DMS153 treated with DMSO at 0.1 percent for 48 hours (cell line): ENCODE results near the gene SMARCD3.

Experiments
- DNase-seq: peaks from one replicate; lab custom pipeline; 2025; ENCODE audit not compliant: unreplicated experiment; lab: John Stamatoyannopoulos, UW

The SMARCD3 gene

GRCh38 chr7:151210087-151210854 lies 38.2 kb downstream of the SMARCD3 start, which contains the start of gene H2BK1:
TSS of gene H2BK1 (minus strand) at chr7:151210488. CDS start at chr7:151210318, 170 bp downstream.
- no peak for DNase-seq

GRCh38 chr7:151209588-151209987 lies 38.9 kb downstream of the SMARCD3 start:
- no peak for DNase-seq

- no peak for DNase-seq
These were observed 40.1 kb downstream of the SMARCD3 start for GRCh38 chr7:151208253-151208862.

- DNase-seq = no peak
These were observed 40.7 kb downstream of the SMARCD3 start for GRCh38 chr7:151207804-151208203.

- no peak for DNase-seq
These were observed 41.2 kb downstream of the SMARCD3 start for GRCh38 chr7:151207315-151207714.

GRCh38 chr7:151206914-151207313 lies 41.6 kb downstream of the SMARCD3 start:
- no peak for DNase-seq

GRCh38 chr7:151205730-151206129 lies 42.8 kb downstream of the SMARCD3 start:
- no peak for DNase-seq

- DNase-seq = no peak
These were observed 44.0 kb downstream of the SMARCD3 start for GRCh38 chr7:151204383-151205032.

GRCh38 chr7:151202836-151203235 lies 45.7 kb downstream of the SMARCD3 start:
- DNase-seq = no peak

- no peak for DNase-seq
These were observed 46.7 kb downstream of the SMARCD3 start for GRCh38 chr7:151201751-151202150.

- DNase-seq = no peak
These were observed 47.1 kb downstream of the SMARCD3 start for GRCh38 chr7:151201344-151201743.

- peak; percentile 25 for DNase-seq
These were observed 49.3 kb downstream of the SMARCD3 start for GRCh38 chr7:151198945-151199848.

- DNase-seq = no peak
These were observed 50.6 kb downstream of the SMARCD3 start for GRCh38 chr7:151197932-151198331.

- no peak for DNase-seq
These were observed 52.7 kb downstream of the SMARCD3 start for GRCh38 chr7:151195616-151196450.

- DNase-seq = no peak
These were observed 54.3 kb downstream of the SMARCD3 start for GRCh38 chr7:151194188-151194587.

- no peak for DNase-seq
These were observed 55.1 kb downstream of the SMARCD3 start for GRCh38 chr7:151193203-151193978.

GRCh38 chr7:151192002-151192539 lies 56.4 kb downstream of the SMARCD3 start:
- no peak for DNase-seq

- no peak for DNase-seq
These were observed 57.0 kb downstream of the SMARCD3 start for GRCh38 chr7:151191544-151191943.

GRCh38 chr7:151189038-151189437 lies 59.5 kb downstream of the SMARCD3 start:
- no peak for DNase-seq
